Measurements from ENCODE around the gene ZNF827.

Gene ZNF827

GRCh38 chr4:145774473-145774872, 164.2 kb downstream of the ZNF827 start:
- Histone ChIP-seq H3K27me3 (ENCODE audit: insufficient read depth, insufficient read length) (no peaks in the 10 kb centered on the region), H3K36me3 (ENCODE audit: insufficient read depth, insufficient read length, low read length) (peaks cover 39% of the 10 kb centered on the region), H3K4me1 (ENCODE audit: insufficient read depth, insufficient read length) (no peaks in the 10 kb centered on the region), H3K9me3 (ENCODE audit: insufficient read depth, low read length) (no peaks in the 10 kb centered on the region), H3K9ac (ENCODE audit: insufficient read length, low read depth) (no peak overlapping the region), H3K4me3 (ENCODE audit: insufficient read length, low read depth) (no peak overlapping the region)
- TF ChIP-seq ZNF274 (IDR thresholded peaks at IDR 0.05; ENCODE audit: low read depth, low read length), result no peak
- TF ChIP-seq SUZ12 (IDR thresholded peaks at IDR 0.05; ENCODE audit: extremely low read depth, insufficient read depth, insufficient read length), result no peak
- no peak for TF ChIP-seq YY1 (IDR thresholded peaks at IDR 0.05; ENCODE audit: insufficient read depth, insufficient read length)
- DNase-seq (ENCODE audit: low read depth, low spot score), result no peak

DNA sequence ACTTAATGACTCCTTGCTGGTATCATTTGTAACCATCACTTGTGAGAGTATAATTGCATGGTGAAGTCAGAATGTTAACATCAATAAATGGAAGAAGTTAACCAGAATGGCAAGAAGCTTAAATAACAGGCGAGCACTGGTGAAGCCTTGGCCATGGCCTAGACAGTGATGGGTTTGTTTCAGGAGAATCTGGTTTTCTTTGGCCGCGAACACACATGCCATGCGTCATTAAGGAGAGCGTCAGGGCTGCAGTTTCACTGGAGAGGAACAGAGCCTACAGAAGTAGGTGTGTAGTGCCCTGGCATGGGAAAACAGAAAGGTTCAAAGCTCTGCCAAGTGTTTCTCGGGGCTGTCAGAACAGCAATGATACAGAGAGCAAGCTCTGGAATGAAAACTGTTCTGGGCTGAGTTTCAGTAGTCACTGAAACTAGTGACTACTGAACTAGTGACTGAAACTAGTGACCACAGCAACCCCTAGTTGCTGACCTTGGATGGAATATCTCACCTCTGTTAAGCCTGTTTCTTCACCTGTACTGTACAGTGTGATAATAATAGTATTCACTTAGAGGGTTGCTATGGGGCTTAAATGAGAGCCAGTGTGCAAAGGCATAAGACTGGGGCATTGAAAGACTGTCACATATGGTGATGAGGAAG, 164.9 kb downstream of the ZNF827 start:
- H3K27me3 ChIP-seq (ENCODE audit: insufficient read depth, insufficient read length), result no peaks in the 10 kb centered on the region
- H3K36me3 ChIP-seq (ENCODE audit: insufficient read depth, insufficient read length, low read length), result peaks cover 38% of the 10 kb centered on the region
- no peak for DNase-seq (ENCODE audit: low read depth, low spot score)
- TF ChIP-seq YY1 (IDR thresholded peaks at IDR 0.05; ENCODE audit: insufficient read depth, insufficient read length), result no peak
- TF ChIP-seq ZNF274 (IDR thresholded peaks at IDR 0.05; ENCODE audit: low read depth, low read length), result no peak
- no peak for TF ChIP-seq SUZ12 (IDR thresholded peaks at IDR 0.05; ENCODE audit: extremely low read depth, insufficient read depth, insufficient read length)
- H3K4me3 ChIP-seq (ENCODE audit: insufficient read length, low read depth), result no peak overlapping the region
- no peak overlapping the region for H3K9ac ChIP-seq (ENCODE audit: insufficient read length, low read depth)
- no peaks in the 10 kb centered on the region for H3K9me3 ChIP-seq (ENCODE audit: insufficient read depth, low read length)
- no peaks in the 10 kb centered on the region for H3K4me1 ChIP-seq (ENCODE audit: insufficient read depth, insufficient read length)

DNA sequence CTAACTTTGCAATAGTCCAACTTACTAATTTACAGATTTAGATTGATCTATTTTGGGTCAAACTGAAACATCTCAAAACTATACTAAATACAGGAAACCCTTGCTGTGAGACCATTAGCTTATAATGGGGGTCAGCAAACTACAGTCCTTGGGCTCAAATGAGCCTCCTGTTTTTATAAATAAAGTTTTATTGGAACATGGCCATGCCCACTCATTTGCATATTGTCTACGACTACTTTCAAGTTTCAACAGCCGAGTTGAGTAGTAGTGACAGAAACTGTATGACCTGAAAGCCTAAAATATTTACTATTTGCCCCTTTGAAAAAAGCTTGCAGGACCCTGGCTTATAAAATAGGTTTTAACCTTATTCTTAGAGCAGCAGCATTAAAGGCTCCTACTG, 166.3 kb downstream of the ZNF827 start:
- TF ChIP-seq ZNF274 (IDR thresholded peaks at IDR 0.05; ENCODE audit: low read depth, low read length) (no peak), YY1 (IDR thresholded peaks at IDR 0.05; ENCODE audit: insufficient read depth, insufficient read length) (no peak), SUZ12 (IDR thresholded peaks at IDR 0.05; ENCODE audit: extremely low read depth, insufficient read depth, insufficient read length) (no peak)
- Histone ChIP-seq H3K4me1 (ENCODE audit: insufficient read depth, insufficient read length) (no peaks in the 10 kb centered on the region), H3K9me3 (ENCODE audit: insufficient read depth, low read length) (no peaks in the 10 kb centered on the region), H3K27me3 (ENCODE audit: insufficient read depth, insufficient read length) (no peaks in the 10 kb centered on the region), H3K9ac (ENCODE audit: insufficient read length, low read depth) (no peak overlapping the region), H3K4me3 (ENCODE audit: insufficient read length, low read depth) (no peak overlapping the region), H3K36me3 (ENCODE audit: insufficient read depth, insufficient read length, low read length) (peaks cover 38% of the 10 kb centered on the region)
- no peak for DNase-seq (ENCODE audit: low read depth, low spot score)

- DNase-seq (ENCODE audit: low read depth, low spot score), result no peak
- Histone ChIP-seq H3K9ac (ENCODE audit: insufficient read length, low read depth) (no peak overlapping the region), H3K36me3 (ENCODE audit: insufficient read depth, insufficient read length, low read length) (peaks cover 39% of the 10 kb centered on the region), H3K27me3 (ENCODE audit: insufficient read depth, insufficient read length) (no peaks in the 10 kb centered on the region), H3K4me1 (ENCODE audit: insufficient read depth, insufficient read length) (no peaks in the 10 kb centered on the region), H3K9me3 (ENCODE audit: insufficient read depth, low read length) (no peaks in the 10 kb centered on the region), H3K4me3 (ENCODE audit: insufficient read length, low read depth) (no peak overlapping the region)
- TF ChIP-seq ZNF274 (IDR thresholded peaks at IDR 0.05; ENCODE audit: low read depth, low read length), result no peak
- TF ChIP-seq YY1 (IDR thresholded peaks at IDR 0.05; ENCODE audit: insufficient read depth, insufficient read length), result no peak
- TF ChIP-seq SUZ12 (IDR thresholded peaks at IDR 0.05; ENCODE audit: extremely low read depth, insufficient read depth, insufficient read length), result no peak
Measured at GRCh38 chr4:145770124-145770523, 168.5 kb downstream of the ZNF827 start.

DNA sequence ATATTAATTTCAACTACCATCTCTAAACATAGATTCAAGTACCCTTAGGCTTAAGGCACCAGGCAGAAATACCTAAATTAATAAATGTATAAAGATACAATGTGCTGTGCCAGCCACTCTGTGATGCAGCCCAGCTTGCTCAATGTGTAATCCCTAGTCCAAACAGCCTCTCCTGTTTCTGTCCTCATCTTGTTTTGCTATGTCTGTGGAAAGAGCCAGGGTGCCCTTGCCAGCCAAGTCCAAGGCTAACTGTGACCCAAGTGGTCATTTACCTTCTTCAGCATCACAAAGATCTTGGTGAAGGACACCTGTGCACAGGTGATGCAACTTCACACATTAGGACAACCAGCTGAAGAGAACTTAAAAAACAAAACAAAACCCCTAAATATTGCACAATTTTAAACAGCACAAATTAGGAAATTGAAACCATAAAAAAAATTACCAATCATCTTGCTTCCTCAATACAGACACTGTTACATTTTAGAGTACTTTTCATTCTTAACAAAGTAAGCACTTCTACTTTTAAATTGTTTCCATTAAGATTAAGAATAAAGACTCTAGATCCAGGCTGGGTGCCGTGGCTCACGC, 169.1 kb downstream of the ZNF827 start:
- no peaks in the 10 kb centered on the region for H3K9me3 ChIP-seq (ENCODE audit: insufficient read depth, low read length)
- TF ChIP-seq SUZ12 (IDR thresholded peaks at IDR 0.05; ENCODE audit: extremely low read depth, insufficient read depth, insufficient read length), result no peak
- no peak for TF ChIP-seq ZNF274 (IDR thresholded peaks at IDR 0.05; ENCODE audit: low read depth, low read length)
- TF ChIP-seq YY1 (IDR thresholded peaks at IDR 0.05; ENCODE audit: insufficient read depth, insufficient read length), result no peak
- no peaks in the 10 kb centered on the region for H3K27me3 ChIP-seq (ENCODE audit: insufficient read depth, insufficient read length)
- no peaks in the 10 kb centered on the region for H3K4me1 ChIP-seq (ENCODE audit: insufficient read depth, insufficient read length)
- H3K4me3 ChIP-seq (ENCODE audit: insufficient read length, low read depth), result no peak overlapping the region
- H3K36me3 ChIP-seq (ENCODE audit: insufficient read depth, insufficient read length, low read length), result peaks cover 39% of the 10 kb centered on the region
- H3K9ac ChIP-seq (ENCODE audit: insufficient read length, low read depth), result no peak overlapping the region
- DNase-seq (ENCODE audit: low read depth, low spot score), result no peak

DNA sequence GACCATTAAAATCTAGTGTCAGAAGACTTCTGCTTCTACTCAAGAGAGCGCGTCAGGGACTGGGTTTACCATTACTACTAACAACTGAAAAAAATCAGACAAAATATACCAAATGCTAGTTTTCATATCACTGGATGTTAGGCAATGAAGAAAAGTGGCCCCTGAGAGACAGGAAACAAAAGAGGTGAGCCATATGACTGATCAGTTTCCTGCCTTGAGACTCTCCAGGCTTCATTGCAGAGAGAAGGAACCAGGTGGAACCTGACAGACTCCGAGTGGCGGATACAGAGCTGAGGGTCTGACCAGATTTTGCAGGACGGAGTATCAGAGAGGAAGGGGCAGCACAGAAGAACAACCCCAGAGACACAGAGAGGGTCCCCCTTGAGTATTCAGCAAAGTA, 172.3 kb downstream of the ZNF827 start:
- H3K9me3 ChIP-seq (ENCODE audit: insufficient read depth, low read length), result no peaks in the 10 kb centered on the region
- no peaks in the 10 kb centered on the region for H3K4me1 ChIP-seq (ENCODE audit: insufficient read depth, insufficient read length)
- H3K27me3 ChIP-seq (ENCODE audit: insufficient read depth, insufficient read length), result no peaks in the 10 kb centered on the region
- peaks cover 51% of the 10 kb centered on the region for H3K36me3 ChIP-seq (ENCODE audit: insufficient read depth, insufficient read length, low read length)
- DNase-seq (ENCODE audit: low read depth, low spot score), result no peak
- no peak for TF ChIP-seq SUZ12 (IDR thresholded peaks at IDR 0.05; ENCODE audit: extremely low read depth, insufficient read depth, insufficient read length)
- TF ChIP-seq ZNF274 (IDR thresholded peaks at IDR 0.05; ENCODE audit: low read depth, low read length), result no peak
- no peak for TF ChIP-seq YY1 (IDR thresholded peaks at IDR 0.05; ENCODE audit: insufficient read depth, insufficient read length)
- no peak overlapping the region for H3K9ac ChIP-seq (ENCODE audit: insufficient read length, low read depth)
- H3K4me3 ChIP-seq (ENCODE audit: insufficient read length, low read depth), result no peak overlapping the region

GRCh38 chr4:145763399-145763798, 175.2 kb downstream of the ZNF827 start:
- Histone ChIP-seq H3K9ac (ENCODE audit: insufficient read length, low read depth) (no peak overlapping the region), H3K27me3 (ENCODE audit: insufficient read depth, insufficient read length) (no peaks in the 10 kb centered on the region), H3K36me3 (ENCODE audit: insufficient read depth, insufficient read length, low read length) (peaks cover 67% of the 10 kb centered on the region), H3K4me3 (ENCODE audit: insufficient read length, low read depth) (no peak overlapping the region), H3K4me1 (ENCODE audit: insufficient read depth, insufficient read length) (no peaks in the 10 kb centered on the region), H3K9me3 (ENCODE audit: insufficient read depth, low read length) (no peaks in the 10 kb centered on the region)
- DNase-seq (ENCODE audit: low read depth, low spot score), result no peak
- TF ChIP-seq ZNF274 (IDR thresholded peaks at IDR 0.05; ENCODE audit: low read depth, low read length), result no peak
- TF ChIP-seq YY1 (IDR thresholded peaks at IDR 0.05; ENCODE audit: insufficient read depth, insufficient read length), result no peak
- no peak for TF ChIP-seq SUZ12 (IDR thresholded peaks at IDR 0.05; ENCODE audit: extremely low read depth, insufficient read depth, insufficient read length)

All from NT2/D1 (cell line).